Measurements from ENCODE around the gene COQ10B.
"Not testable (repeated sequence)": the region's sequence is repeated elsewhere in the genome, so short reads cannot be mapped to it uniquely, and the experiment has no call there.

The COQ10B gene

DNA sequence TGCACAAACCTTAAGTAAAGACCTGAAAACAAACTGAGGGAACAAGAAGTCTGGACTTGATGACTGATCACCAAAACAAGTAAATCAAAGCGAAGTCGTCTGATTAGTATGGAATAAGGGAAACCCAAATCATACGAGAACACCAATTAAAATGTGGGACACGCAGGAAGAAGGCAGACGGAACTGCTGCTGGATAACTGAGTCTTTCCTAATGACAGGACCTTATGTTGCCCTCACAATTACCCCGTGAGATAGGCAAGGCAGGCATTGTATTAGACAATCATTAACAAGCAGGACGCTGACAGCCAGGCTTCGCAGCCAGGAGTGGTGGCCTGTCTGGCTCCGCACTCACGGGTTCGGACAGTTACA, 614 bp upstream of the COQ10B start:
- DNase-seq: no peak

DNA sequence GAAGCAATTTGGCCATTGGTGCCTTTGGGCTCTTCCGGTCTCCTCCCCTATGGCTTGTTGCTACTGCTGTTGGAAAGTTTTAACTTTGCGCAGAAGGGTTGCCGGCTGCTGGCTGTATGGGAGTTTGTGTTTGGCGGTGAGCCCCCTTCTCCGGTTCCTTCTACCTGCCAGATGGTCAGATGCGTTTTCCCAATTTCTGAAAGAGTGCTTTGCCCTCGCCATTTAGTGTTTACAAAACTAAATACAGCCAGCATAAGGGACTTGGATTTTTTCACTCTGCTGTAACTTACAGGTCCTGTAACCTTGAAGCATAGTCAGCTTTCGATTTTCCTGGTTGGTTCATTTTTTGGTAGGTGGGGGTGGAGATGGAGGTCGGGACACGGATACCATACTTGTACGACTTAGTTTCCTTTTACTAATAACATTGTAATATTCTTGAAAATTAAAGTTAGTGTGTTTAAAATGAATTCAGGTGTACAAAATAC, 604 bp downstream of the COQ10B start:
- DNase-seq: peak; percentile 16

DNA sequence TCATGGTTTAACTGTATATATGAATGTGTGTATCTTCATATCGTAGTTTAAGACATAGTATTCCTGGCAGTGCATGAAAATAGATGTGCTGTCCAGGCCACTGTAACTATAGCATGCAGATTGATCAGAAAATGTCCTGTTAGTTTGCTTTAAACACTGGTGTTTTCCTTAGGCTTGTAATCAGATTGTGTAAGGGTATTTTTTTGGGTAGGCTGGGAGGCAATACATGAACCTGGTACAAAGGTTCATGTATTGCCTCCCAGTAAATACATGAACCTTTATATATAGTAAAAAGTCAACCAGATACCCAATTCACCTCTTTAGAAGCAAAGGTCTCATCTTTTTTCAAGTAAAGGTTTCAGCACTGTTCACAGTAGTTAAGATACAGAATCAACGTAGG, 1.6 kb downstream of the COQ10B start:
- no peak for DNase-seq

DNA sequence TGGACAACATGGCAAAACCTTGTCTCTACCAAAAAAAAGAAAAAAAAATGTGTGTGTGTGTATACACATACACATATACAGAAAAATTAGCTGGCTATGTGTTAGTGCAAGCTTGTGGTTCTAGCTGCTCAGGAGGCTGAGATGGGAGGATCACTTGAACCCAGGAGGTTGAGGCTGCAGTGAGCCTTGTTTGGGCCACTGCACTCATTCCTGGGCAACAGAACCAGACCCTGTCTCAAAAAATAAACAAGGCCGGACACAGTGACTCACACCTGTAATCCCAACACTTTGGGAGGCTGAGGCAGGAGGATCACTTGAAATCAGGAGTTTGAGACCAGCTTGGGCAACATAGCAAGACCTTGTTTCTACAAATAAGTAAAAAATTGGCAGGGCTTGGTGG, 2.1 kb downstream of the COQ10B start:
- DNase-seq: no peak

DNA sequence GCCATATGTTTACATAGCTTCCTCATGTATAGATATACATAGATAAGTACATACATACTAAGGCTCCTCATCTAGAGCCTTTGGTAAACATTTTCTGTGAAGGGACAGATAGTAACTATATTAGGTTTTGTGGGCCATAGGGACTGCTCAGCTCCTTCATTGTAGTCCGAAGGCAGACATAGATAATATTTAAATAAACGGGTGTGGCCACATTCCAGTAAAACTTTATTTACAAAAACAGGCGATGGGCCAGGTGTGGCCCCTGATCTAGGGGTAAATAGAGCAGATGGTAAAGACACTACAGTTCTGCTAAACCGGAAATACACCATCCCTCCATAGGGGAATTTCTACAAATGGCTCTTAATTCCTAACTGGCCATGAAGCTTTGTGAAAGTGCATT, 7.3 kb downstream of the COQ10B start:
- no peak for DNase-seq

DNA sequence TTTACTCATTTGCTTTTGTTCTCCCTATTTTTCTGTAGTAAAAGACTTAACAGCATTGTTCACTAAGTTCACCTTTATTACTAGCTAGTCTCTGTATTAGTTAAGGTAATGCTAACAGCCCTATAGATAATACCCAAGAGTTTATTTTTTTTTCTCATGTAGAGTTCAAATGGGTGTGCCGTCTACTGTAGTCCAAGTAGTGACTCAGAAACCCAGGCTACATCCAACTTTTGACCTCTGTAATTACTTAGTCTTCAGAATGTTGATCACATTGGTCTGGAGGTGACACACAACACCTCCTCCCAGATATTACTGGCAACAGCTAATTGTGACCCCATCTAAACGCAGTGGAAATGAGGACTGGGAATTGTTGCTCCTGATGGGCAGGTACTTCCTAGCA, 7.7 kb downstream of the COQ10B start:
- no peak for DNase-seq

DNA sequence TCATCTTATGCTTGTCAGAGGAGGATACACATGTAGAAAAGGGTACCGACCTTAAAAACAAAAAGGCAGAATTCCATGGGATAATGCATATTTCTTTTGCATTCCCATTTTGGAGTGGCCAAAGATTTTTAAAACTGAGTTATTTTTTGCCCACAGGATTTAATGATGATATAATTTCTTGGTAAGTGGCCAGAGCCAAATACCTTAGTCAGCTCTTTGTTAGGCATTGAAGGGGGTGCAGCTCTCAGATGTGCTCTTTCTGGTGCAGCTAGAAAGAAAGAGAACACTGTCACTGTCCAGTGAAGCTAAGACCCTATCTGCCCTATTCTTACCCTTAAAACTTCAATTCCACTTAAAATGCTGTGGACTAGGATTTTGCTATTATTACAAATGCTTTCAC, 10.8 kb downstream of the COQ10B start:
- DNase-seq: no peak

DNA sequence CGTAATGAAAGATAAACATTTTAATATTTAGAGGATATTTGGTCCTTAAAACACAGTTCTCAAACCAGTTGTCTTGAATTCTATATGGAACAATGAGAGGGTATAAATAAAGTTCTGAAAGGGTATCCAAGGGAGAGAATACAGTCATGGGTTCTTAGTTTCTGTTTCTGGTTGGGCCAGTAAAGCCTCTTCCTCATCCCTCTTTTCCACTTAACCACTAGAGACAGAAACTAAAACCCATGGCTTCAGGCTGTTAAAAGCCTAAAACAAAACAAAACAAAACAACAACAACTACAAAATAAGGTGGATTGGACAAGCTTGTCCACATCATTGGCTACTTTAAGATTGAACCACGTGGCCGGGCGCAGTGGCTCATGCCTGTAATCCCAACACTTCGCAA, 18.8 kb downstream of the COQ10B start:
- no peak for DNase-seq

DNA sequence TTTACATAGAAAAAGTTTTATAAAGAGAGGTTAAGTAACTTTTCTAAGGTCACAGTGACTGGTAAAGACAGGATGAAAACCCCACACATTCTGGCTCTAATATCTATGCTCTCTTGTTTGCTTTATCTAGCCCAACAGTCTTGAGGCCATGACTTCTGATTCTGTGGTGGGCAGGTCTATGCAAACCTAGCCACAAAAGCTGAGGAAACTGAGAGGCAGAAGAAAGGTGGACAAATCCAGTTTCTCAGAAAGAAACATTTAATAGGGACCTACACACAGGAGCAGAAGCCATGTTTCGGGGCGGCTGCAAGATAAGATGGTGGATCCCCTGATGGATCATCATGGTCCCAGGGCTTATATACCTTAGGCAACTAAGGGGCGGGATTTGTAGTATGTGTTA, 24.4 kb downstream of the COQ10B start:
- DNase-seq: no peak

DNA sequence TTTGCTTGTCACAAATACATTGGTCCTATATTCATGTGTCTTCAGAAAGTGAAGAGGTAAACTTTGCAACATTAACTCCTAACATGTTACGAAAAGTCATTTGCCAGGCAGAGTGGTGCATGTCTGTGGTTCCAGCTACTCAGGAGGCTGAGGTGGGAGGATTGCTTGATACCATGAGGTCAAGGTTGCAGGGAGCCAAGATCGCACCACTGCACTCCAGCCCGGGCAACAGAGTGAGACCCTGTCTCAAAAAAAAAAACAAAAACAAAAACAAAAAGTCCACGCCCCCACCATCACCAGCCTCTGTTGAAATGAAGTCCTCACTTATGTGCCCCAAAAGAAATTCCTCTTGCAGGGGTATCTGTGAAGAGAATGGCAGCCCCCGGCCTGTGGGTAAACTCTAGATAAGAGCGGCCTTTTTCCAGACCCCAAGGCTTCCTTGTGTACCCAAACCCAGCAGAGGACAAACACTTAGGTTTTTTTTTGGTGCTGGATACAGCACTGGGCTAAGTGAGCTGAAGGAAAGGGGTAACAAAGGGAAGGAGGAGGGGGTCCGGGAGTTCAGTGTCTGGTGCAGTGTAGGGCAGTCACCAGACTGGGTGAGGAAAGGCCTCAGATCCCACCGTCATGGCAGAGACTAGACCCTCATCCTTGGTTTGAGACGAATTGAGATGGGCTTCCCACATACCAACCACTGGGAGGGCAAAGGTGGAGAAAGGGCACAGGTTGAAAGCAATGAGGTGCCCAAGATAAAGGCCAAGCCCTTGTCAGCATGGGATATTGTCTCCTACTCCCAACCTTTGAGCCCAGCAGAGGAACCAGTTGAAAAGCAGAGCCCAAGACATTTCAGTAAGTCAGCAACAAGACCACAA, 27.0 kb downstream of the COQ10B start:
- DNase-seq: no peak

DNA sequence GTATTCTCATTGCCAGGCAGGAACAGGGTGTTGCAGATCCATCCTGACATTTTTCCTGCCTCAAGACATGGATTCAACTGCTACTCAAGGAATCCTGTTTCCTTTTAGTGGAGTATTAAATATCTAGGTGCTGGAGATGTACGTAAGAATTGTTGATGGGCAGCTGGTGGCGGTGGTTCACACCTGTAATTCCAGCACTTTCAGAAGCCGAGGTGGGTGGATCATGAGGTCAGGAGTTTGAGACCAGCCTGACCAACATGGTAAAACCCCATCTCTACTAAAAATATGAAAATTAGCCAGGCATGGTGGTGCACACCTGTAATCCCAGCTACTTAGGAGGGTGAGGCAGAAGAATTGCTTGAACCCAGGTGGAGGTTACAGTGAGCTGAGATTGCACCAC, 30.9 kb downstream of the COQ10B start:
- not testable (repeated sequence) for DNase-seq

DNA sequence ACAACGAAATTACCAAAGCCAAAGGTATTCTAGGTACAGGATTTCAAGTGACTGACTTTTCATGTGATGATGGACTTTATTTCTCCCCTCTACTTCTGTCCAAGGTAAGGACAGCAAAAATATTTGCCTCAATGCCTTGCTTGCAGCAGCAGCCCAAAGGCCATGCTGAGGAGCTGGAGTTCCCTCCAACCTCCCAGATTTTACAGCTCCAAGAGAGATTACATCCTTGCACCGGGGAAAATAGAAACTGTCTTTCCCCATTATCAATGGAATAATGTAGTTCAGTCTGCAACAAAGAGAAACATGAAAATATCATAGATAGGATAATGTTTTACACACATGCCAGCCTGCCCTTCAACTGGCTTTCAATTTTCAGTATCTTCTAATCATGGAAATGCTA, 32.8 kb downstream of the COQ10B start:
- DNase-seq: no peak

DNA sequence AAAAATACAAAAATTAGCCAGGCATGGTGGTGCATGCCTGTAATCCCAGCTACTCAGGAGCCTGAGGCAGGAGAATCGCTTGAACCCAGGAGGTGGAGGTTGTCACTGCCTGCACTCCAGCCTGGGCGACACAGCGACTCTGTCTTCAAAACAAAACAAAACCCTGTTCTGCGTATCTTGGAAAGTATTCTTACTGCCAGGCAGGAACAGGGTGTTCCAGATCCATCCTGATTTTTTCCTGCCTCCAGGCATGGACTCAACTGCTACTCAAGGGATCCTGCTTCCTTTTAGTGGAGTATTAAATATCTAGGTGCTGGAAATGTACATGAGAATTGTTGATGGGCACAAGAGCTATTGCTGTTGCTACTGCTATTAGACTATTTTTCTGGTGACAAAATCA, 34.0 kb downstream of the COQ10B start:
- no peak for DNase-seq

DNA sequence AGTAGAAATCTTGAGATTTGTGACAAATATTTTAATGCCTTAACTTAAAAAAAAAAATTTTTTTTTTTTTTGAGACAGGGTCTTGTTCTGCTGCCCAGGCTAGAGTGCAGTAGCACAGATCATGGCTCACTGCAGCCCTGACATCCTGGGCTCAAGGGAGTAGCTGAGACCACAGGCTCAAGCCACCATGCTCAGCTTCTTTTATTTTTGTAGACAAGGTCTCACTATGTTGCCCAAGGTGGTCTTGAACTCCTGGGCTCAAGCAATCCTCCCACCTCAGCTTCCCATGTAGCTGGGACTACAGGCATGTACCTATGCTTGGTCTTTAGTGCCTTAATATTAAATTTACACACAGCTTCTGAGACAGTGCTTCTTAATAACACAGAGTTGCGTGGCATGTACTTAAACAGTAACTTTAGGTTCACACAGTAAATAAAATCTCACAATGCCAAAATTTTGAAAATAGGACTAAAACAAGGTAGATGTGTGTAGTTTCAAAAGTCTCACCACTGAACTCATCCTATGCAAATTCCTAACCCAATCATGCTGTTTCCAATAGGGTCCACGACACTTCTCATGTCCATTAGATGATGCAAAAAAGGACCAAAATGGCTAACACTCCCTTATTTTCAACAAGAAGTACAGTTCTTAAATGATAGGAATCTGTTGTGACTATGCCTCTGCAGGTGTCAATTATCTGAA, 42.2 kb downstream of the COQ10B start:
- DNase-seq: no peak

DNA sequence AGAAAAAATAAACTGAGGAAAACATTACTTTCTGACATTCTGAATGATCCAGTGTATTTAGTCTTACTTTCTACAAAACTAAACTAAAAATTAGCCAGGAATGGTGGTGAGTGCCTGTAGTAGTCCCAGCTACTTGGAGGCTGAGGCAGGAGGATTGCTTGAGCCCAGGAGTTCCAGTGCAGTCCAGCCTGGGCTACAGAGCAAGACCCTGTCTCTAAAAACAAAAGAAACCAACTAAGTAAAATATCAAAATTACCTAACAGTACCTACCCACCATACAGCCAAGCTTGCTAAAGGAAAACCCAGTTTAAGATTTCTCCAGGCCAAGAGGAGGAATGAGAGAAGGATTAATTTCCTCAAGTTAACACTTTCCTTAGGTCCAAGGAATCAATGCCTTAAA, 43.3 kb downstream of the COQ10B start:
- no peak for DNase-seq

DNA sequence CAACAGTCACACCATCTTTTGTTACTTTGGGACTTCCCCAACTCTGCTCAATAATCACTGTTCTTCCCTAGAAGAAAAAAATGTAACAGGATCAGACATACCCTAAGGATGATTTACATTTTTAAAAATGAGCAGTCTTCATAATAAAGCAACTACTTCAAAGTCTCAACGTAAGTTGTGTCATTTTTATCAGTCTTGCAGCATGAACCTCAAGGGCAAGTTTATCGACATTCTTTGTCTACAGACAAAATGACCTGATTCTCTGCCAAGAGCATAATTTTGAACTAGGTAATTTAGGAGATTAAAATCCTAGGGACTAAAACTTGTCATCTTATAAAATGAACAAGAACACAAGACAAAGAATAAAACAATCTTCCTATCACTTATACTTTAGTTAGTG, 44.0 kb downstream of the COQ10B start:
- DNase-seq: no peak

DNA sequence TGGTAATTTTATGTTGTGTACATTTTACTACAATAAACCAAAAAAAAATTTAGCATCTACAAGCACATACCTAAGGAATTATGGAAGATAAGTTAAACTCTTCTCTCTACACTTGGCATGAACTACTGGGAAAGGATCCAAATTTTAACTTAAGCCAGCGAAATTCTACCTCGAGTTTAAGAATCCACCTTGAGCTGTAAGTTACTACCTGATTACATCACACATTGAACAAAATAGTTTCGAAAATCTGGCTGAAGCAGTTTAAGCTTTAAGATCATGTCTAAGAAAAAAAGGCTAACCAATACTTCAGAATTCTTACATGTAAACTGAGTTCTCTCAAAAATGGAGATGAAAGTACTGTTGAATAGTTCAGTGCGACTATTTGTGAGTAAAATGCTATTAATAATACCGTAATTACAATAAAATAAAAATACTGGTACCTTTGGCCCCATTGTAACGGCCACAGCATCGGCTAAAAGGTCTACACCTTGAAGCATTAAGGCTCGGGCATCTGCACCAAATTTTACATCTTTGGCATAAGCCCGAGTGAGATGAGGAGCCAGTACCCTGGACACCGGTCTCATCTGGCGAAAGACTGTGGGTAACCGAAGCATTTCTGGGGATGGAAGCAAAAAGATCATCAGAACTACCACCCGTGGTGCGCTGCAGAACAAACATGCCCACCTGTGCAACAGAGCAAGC, 45.0 kb downstream of the COQ10B start:
- DNase-seq: no peak

DNA sequence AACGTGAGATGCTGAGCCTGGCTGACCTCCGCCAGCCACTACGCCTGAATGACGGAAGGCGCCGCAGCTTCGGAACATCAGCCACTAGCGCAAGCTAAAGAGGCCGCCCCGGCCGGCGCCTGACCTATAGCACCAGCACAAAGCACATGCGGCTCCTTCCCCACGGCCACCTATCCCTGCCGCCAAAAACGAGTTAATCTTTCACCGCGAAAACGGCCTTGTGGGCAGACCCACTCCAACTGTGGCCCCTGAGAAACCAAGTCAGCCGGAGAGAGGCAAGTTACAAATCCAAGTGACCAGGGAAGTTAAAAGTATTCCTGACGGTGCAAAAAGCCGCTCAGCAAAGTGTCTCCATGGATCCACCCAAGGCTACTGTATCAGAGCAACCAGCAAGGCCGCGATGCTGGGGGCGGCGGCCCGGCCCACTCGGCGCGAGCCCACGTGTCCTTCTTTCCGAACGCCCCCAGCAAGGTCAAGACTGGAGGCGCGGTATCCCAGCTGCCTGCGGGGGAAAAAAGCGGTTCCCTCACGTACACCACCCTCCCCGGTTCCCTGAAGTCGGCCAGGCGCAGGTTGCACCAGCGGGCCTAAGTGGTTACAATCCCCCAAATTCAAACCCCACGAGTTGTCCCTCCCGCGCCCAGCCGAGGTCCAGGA, 45.7 kb downstream of the COQ10B start:
- DNase-seq: peak; percentile 7

DNA sequence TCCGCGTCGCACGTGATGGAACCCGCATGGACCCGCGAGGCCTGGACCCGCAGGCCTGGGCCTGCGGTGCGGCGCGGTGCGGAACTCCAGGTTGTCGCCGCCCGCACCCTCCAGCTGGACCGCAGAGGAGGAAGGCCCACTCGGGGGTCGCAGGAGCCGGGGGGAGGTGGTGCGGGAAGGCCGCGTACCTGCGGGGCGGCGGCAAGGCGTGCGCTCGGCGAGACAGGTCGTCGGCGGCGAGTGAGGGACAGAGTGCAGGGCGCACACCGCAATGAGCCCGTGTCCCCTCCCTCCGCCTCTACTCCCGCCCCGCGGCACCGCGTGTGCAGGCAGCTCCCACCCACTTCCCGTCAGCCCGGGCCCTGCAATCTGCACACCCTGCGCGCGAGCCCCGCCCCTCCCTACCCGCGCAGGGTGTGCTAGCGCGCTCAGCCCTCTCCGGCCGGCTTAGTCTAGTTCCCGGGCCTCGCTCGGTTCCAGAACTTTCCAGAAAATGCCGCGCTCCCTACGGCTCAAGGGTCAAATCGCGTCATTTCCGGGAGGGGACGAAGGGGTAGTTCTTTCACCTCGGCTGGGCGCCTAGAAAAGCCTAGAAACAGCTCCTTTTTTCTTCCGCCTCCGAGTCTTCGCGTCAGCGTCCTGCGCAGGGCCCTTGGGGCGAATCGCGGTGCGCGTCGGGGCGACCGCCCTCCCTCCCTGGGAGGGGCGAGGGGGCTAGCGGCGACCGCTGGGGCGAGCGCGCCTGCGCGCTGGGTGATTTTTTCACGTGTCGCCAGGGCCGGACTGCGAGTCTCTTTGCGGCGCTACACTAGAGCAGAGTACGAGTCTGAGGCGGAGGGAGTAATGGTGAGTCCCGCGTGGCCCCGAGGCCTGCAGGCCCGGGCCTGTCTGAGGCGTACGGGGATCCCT, 46.5 kb downstream of the COQ10B start, which contains the start of the genes HSPD1 and HSPE1:
Gene HSPD1, minus strand, starts transcription at position 247 of the 909 bp plus-strand sequence. CDS start 992 bp downstream, outside the sequence.
Gene HSPE1, plus strand, starts transcription at position 786 of the 909 bp plus-strand sequence. Its CDS starts 58 bp downstream, at position 844.
- peak; percentile 98 for DNase-seq

DNA sequence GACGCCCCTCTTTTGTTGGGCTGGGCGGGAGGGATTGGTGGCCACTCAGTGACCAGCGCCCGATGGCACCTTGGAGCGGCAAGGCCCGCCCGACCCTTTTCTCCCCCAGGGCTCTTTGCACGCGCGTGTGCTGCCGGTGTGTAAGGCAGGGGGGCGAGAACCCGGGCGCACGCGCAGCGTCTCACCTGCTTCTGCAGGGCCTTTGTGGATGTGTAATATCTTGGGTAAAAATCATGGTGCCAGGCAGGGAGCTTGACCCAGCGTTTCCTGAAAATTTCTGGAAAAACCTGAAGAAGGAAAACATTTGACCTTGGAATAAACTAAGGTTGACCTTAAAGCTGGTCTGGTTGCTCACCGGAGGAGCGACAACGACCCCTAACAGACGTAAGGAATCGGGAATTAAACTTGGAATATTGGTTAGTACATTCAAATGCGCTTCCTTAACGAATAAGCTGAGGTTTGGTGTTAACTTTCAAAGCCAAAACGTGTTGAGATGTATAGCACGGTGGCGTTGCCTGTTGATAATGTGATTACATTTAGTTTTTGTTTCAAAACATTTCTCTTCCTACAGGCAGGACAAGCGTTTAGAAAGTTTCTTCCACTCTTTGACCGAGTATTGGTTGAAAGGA, 47.3 kb downstream of the COQ10B start:
- DNase-seq: peak; percentile 54

DNA sequence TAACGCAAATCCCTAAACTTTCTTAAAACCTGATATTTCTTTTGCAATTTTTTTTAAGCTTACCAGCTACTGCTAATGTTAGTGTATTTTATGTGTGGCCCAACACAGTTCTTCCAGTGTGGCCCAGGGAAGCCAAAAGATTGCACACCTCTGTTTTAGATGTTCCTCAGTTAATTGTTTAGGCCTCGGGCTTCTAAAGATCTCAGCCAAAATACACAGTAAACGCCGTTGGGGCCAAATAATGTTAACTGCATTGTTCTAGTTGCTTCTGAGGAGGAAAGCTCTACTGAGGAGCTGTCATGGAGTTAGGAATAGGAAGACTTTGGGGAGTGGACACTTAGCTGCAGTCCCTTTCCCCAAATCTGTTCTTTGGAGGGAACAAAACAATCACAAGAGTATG, 48.8 kb downstream of the COQ10B start:
- no peak for DNase-seq
